KG1 (cell line): ENCODE measurements around the gene CTSW.
A peak's percentile ranks its signal among the peaks of the same experiment; 100 is the strongest.
"Not testable (repeated sequence)": the region's sequence is repeated elsewhere in the genome, so short reads cannot be mapped to it uniquely, and the experiment has no call there.

Experiments
- DNase-seq: peaks from one replicate; lab custom pipeline; 2025; lab: John Stamatoyannopoulos, UW

The CTSW gene, protein sequence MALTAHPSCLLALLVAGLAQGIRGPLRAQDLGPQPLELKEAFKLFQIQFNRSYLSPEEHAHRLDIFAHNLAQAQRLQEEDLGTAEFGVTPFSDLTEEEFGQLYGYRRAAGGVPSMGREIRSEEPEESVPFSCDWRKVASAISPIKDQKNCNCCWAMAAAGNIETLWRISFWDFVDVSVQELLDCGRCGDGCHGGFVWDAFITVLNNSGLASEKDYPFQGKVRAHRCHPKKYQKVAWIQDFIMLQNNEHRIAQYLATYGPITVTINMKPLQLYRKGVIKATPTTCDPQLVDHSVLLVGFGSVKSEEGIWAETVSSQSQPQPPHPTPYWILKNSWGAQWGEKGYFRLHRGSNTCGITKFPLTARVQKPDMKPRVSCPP

GRCh38 chr11:65879617-65880016 is at the start of gene CTSW:
Gene CTSW (plus strand): TSS chr11:65879837. CDS start chr11:65879855, 18 bp downstream.
- no peak for DNase-seq

DNA sequence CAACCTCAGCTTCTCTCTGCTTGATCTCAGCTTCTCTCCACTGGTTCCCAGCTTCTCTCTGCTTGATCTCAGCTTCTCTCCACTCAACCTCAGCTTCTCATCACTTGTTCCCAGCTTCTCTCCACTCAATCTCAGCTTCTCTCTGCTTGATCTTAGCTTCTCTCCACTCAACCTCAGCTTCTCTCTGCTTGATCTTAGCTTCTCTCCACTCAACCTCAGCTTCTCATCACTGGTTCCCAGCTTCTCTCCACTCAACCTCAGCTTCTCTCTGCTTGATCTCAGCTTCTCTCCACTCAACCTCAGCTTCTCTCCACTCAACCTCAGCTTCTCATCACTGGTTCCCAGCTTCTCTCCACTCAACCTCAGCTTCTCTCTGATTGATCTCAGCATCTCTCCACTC is 47.4 kb upstream of the CTSW start:
- not testable (repeated sequence) for DNase-seq

GRCh38 chr11:65833297-65834030 is 46.2 kb upstream of the CTSW start, which contains the start of gene SNX32:
Gene SNX32 (plus strand): TSS chr11:65833963. CDS start chr11:65834066, 103 bp downstream.
- DNase-seq: peak; percentile 88

DNA sequence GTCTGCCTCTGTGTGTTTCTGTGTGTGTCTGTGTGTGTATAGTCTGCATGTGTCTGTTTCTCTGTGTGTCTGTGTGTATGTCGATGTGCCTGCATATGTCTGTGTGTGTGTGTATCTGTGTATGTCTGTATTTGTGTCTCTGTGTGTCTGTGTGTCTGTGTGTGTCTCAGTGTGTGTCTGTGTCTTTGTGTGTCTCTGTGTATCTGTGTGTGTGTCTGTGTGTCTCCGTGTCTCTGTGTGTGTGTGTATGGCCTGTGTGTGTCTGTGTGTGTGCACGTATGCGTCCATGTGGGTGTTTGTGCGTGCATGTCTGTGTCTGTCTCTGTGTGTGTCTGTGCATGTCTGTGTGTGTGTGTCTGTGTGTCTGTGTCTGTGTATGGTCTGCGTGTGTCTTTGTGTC is 45.4 kb upstream of the CTSW start:
- DNase-seq: no peak

- no peak for DNase-seq
Measured at GRCh38 chr11:65842144-65842543, 37.5 kb upstream of the CTSW start.

DNA sequence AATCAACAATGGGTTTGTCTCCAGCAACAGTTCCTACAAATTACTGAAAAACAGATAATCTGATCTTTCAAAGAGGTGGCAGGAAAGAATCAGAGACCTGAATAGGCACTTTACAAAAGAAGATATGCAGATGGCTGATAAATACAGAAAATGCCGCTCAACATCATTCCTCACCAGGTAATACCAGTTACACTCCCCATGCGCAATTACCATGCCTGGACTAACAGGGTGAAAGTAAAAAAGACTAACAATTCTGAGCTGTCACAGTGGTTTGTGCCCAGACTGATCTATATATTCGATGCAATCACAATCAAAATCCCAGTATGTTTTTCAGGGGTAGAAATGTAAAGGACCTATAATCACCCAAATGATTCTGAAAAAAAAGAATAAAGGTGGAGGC is 35.8 kb upstream of the CTSW start:
- DNase-seq: no peak

DNA sequence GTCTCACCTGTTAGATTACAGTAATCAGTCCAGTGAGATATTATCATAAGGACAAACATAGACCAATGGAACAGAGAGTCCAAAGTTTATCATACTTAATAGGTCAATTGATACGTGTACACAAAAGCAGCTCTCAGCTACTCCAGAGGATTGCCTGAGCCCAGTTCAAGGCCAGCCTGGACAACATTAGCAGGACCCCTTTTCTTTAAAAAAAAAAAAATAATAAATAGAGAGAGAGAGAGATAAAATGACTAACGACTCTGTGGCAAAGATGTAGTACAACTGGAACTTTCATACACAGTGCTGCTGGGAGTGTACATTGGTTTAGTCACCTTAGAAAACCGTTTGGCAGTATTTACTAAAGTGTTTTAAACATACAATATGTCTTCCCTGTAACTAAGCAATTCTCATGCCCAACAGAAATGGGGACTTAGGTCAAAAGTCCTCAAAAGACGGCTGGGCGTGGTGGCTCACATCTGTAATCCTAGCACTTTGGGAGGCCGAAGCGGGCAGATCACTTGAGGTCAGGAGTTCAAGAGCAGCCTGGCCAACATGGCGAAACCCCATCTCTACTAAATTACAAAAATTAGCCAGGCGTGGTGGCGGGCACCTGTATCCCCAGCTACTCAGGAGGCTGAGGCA is 35.3 kb upstream of the CTSW start:
- no peak for DNase-seq

DNA sequence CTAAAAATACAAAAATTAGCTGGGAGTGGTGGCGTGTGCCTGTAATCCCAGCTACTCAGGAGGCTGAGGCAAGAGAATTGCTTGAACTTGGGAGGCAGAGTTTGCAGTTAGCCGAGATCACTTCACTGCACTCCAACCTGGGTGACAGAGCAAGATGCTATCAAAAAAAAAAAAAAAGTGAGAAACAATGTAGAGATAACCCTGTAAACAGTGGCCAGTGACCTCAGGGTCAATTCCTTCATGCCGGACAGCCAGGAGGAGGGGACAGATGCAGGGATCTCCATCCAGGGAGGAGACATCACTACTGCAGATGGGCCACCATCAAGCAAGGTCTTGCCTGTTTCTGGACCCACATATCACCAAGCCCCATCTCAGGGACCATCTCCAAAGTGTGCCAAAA is 31.9 kb upstream of the CTSW start:
- DNase-seq: no peak

GRCh38 chr11:65848693-65849092 is 30.9 kb upstream of the CTSW start:
- DNase-seq: not testable (repeated sequence)

GRCh38 chr11:65849366-65849765 is 30.3 kb upstream of the CTSW start:
- no peak for DNase-seq

GRCh38 chr11:65849771-65850216 is 29.8 kb upstream of the CTSW start:
- no peak for DNase-seq

GRCh38 chr11:65850217-65851082 is 29.2 kb upstream of the CTSW start:
- DNase-seq: no peak

DNA sequence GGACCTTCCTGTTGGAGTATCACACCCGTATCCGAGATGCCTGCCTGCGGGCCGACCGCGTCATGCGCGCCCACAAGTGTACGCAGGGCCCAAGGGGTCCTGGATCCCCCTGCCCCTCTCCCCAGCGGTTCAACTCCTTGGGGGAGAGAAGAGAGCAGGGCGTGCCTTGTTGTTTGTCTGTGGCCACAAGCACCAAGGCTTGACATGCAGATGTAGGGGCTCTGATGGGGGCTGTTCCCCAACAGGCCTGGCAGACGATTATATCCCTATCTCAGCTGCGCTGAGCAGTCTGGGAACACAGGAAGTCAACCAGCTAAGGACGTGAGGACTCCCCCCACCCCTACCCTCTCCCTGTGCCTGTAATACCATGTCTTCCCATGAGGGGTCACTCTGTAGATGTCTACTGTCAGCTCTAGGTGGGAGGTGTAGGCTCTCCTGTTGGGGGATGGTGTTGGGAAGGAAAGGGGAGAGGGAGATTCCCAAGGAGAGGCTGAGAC is 28.5 kb upstream of the CTSW start:
- no peak for DNase-seq

DNA sequence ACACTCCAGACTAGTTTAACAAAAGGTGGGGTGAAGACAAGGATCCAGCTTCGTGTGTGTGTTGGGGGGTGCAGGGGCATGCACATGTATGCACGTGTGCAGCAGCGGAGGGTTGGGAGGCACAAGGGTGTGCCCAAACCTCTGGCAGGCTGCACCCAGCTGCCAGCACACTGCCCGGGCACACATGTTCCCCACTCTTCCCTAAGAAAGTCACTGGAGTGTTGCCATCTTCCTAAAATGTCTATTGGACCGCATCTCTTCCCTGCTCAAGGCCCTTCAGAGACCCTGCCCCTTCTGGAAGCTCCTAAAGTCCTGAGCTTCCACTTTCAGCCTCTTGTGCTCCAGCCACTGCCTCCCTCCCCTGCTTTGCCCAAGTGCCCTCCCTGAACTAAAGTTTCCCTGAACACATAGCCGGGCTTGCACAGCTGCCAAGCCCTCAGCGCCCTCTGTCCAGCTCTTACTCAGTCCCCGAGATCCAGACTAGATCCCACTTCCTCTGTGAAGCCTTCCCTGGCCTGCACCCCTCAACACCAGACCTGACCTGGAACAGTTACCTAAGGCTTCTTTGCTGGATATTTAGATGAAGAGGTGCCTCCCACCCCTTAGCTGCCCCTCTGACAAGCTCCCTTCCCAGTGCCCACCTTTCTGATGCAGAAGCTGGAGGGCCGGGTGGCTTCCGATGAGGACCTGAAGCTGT is 27.7 kb upstream of the CTSW start:
- no peak for DNase-seq

GRCh38 chr11:65852508-65853245 is 27.0 kb upstream of the CTSW start:
- DNase-seq: no peak

GRCh38 chr11:65853246-65853979 is 26.2 kb upstream of the CTSW start:
- DNase-seq: no peak

GRCh38 chr11:65854161-65854592 is 25.5 kb upstream of the CTSW start:
- DNase-seq: no peak

- no peak for DNase-seq
Measured at GRCh38 chr11:65854852-65855837, 24.5 kb upstream of the CTSW start.
